Superior temporal gyrus (tissue), 1 donor: ENCODE measurements around the gene ID1.
"Not testable (repeated sequence)": the region's sequence is repeated elsewhere in the genome, so short reads cannot be mapped to it uniquely, and the experiment has no call there.

ENCODE experiments used
- DNase-seq: peaks from one replicate; pipeline ENCODE4 v3.0.0-alpha.2; 2016; ENCODE audit errors: extremely low spot score

Gene ID1

DNA sequence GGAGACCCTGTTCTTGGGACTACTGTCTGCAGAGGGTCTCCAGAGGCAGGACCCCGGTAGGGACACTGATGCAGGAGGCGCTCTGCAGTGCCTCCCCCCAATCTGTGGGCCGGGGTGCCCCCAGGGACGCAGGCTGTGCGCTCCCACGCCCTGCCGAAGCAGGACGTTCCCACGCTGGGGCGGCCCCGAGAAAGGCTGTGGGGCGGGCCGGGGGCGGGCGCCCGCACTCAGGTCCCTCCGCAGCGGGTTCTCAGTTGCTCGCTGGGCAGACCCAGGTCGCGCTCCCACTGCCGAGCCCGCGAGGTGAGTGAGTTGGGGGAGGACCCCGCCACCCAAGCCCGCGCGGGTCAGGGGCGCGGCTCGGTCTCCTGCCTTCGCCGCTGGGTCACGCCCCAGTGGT is 32.6 kb downstream of the ID1 start, which contains the start of gene COX4I2:
TSS of gene COX4I2 (plus strand) at position 253 of the 400 bp plus-strand sequence. CDS start 1,106 bp downstream, outside the sequence.
- DNase-seq, result no peak

DNA sequence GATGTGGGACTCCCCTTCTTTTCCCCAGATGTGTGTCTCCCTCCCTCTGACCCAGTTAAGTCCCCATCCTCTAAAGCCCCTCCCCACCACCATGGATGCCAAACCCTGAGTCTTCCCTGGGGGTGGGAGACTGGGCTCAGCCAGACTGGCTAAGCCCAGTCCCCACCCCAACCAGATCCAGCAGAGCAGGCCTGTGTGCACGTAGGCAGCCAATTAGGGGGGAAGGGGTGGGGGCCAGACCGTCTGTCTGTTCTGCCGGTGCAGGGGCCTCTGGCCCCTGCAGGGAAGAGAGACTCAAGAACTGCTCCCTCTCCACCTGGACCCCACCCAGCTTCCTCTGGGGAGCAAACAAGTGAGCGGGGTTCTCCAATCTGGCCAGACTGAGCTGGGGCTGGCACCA is 33.2 kb downstream of the ID1 start:
- no peak for DNase-seq

DNA sequence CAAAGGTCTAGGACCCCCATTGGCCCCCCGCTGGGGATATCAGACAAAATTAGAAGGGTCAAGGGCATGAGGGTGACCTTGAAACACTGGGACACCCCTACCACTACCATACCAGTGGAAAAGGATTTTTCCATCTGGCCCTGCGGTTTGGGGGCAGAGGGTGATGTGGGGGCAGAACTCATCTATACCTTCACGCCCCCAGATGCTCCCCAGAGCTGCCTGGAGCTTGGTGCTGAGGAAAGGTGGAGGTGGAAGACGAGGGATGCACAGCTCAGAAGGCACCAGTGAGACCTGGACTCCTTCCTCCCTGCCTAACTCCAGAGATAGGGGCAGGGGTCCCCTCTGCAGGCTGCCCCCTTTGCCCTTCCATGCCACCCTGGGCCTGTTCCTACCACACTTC is 33.7 kb downstream of the ID1 start:
- DNase-seq, result no peak

DNA sequence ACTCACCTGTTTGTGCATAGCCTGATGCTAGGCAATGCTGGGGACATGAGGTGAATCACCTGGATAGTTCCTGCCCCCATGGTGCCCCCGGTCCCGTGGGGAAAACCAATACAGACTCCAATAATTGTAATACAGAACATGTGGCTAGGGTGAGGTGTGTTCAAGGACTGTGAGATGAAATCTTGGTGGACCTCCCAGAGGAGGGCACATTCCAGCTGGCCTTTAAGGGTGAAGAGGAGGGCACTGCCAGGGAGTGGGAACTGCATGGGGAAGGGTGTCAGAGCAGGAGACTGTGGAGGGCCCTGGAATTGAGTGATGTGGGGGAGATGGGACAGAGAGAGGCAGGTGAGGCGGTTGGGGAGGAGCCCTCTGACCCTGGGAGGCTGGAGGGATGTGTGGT is 35.2 kb downstream of the ID1 start:
- DNase-seq, result no peak

DNA sequence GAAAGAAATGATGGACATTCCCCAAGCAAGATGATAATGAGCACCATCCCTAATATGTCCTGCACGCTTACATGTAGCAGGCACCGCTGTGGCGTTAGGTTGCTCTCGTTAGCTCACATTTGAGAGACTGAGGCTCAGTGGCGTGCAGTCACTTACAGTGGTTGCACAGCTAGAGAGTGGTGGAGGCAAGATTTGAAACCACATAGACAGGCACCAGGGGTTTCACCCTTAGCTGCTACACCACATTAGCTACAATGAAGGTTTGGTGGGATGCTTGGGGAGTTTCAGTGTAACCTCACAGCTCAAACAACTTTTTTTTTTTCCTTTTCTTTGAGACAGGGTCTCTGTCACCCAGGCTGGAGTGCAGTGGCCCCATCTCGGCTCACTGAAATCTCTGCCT is 36.3 kb downstream of the ID1 start:
- DNase-seq, result no peak

DNA sequence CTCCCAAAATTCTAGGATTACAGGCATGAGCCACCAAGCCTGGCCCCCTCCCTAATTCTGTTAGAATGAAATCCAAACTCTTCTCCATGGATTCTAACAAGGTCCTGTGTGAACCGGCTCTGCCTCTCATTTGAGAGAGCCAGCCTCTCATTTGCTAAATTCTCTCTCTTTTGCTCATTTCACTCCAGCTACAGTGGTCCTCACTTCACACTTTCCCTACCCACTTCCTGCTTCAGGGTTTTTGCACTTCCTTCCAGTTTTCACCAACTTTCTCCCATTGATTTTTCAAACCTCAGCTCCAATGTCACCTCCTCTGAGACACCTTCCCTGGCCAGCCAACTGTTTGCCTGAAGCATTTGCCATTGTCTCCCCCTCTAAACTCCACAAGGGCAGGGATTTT is 37.7 kb downstream of the ID1 start:
- no peak for DNase-seq

DNA sequence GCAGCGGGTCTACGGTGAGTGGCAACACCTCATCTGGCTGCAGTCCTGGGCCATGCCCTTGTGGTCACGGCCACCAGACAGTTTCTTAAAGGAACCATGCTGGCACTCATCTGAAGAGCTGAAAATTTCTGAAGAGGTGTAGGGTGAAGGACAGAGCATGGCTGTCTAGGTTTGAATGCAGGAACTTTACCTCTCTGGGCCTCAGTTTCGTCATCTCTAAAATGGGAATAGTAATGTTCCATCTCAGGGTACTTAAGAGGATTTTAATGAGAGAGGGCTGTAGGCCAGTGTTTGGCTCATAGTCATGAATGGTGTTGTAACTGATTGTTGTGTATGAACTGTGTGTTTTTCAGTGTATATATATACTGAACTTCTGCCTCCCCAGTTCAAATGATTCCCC is 38.4 kb downstream of the ID1 start:
- no peak for DNase-seq

DNA sequence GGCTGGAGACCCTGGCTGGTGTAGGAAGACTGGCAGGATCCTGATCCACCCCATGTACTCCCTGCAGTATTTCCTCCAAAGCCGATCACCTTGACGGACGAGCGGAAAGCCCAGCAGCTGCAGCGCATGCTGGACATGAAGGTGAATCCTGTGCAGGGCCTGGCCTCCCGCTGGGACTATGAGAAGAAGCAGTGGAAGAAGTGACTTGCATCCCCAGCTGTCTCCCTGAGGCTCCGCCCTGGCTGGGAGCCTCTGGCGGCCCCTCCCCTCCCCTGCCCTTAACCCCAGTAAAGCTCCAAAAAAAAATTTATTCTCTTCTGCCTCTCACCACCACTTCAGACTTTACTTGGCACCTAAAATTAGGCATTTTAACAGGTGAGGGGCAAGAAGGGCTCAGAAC is 39.6 kb downstream of the ID1 start:
- no peak for DNase-seq

DNA sequence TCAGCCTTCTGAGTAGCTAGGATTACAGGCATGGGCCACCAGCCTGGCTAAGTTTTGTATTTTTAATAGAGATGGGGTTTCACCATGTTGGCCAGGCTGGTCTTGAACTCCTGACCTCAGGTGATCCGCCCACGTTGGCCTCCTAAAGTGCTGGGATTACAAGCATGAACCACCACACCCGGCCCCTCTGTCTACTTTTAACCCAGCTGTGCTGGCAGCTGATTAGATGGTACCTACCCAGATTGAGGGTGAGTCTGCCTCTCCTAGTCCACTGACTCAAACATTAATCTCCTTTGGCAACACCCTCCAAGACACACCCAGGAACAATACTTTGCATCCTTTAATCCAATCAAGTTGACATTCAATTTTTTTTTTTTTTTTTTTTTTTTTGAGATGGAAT is 43.0 kb downstream of the ID1 start:
- DNase-seq, result not testable (repeated sequence)

DNA sequence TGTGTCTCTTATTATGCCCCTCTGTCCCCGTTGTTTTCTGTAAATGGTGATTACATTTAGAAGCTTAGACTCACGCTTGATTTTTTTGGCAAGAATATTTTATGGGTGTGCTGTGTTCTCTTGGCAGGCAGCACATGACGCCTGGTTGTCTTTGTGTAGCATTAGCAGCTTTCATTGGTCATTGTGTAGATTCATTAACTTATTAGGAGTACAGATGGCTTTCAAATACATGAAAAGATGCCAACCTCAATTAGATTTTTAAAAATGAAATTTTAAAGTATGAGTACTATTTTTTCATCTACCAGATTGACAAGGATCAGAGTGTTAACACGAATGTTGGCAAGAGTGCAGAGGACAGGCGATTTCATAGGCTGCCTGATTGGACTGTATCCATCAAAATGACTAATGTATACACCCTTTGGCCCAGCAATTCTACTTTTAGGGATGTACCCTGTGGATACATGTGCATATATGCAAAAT is 47.9 kb downstream of the ID1 start:
- no peak for DNase-seq

DNA sequence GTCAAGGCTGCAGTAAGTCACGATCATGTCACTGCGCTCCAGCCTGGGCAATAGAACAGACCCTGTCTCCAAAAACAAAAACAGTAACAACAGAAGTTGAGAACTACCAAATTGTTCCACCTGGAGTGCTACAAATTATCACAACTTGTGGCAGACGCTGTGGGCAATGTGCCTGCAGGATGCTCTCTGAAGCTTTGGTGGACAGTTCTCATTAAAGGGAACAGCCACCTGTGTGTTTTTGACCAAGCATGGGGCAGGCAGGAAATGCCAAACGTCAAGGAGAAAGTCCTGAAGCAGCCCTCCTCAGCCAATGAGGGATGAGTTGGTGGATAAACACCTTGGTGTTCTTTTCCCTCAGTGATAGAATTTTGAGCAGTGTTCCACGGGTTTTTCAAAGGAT is 48.5 kb downstream of the ID1 start:
- no peak for DNase-seq

DNA sequence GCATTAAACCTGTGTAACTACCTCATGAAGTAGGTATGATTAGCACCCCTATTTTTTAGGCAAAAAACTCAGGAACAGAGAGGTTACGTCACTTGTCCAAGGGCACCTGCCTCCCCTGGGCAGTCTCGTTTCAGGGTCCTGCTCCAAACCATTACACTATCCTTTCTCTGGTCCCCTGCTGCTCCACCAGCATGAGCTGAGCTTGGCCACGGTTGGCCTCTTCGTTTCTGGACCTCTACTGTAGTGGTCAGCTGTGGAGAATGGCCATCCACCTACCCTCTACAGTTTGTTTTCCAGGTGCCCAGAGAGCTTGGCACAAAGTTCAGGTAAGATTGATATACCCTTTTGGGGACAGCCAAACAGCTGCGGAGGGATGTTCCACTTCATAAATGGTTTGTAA is 49.4 kb downstream of the ID1 start:
- DNase-seq, result no peak
